T-helper 17 cell (primary cell): ENCODE results near the gene RABGGTA. TPM values are rescaled to one million over a fixed set of nuclear protein-coding genes. Genes with fewer than 3 reads are reported as not detected.

Experiments
- ATAC-seq: fragments of 150-1000 bp; cut with Tn5 transposase; 2 replicates; pipeline ENCODE4 v1.10.0; 2021; ENCODE audit warnings: mild to moderate bottlenecking, moderate library complexity
- DNase-seq, 3 donors: peaks; one replicate each; pipeline versions ENCODE4 v3.0.0 to v3.0.0-alpha.2; 2020 to 2021
- H3K9me3 ChIP-seq: one replicate; pipeline ENCODE4 v1.7.0; 2013; ENCODE audit warnings: low read length, mild to moderate bottlenecking; ENCODE audit not compliant: control insufficient read depth, poor library complexity, severe bottlenecking
- H3K27ac Mint-ChIP-seq: one replicate; pipeline ENCODE4 v1.8.0; 2022; ENCODE audit warnings: mild to moderate bottlenecking, moderate library complexity, mixed read lengths
- H3K27me3 Mint-ChIP-seq: one replicate; pipeline ENCODE4 v1.8.0; 2022; ENCODE audit warnings: mixed read lengths
- H3K36me3 Mint-ChIP-seq: one replicate; pipeline ENCODE4 v1.8.0; 2022; ENCODE audit warnings: low read depth, mixed read lengths
- H3K4me1 Mint-ChIP-seq: one replicate; pipeline ENCODE4 v1.8.0; 2022; ENCODE audit warnings: mild to moderate bottlenecking, mixed read lengths
- H3K4me3 Mint-ChIP-seq: one replicate; pipeline ENCODE4 v1.8.0; 2022; ENCODE audit warnings: mild to moderate bottlenecking, moderate library complexity, mixed read lengths
- total RNA-seq, 4 donors: library from RNA in 2 of 4; stranded (reverse) in 2 of 4; gene quantifications; one replicate each; pipeline ENCODE4 v1.2.3 and lab custom pipeline; 2022 to 2026

Gene RABGGTA, protein sequence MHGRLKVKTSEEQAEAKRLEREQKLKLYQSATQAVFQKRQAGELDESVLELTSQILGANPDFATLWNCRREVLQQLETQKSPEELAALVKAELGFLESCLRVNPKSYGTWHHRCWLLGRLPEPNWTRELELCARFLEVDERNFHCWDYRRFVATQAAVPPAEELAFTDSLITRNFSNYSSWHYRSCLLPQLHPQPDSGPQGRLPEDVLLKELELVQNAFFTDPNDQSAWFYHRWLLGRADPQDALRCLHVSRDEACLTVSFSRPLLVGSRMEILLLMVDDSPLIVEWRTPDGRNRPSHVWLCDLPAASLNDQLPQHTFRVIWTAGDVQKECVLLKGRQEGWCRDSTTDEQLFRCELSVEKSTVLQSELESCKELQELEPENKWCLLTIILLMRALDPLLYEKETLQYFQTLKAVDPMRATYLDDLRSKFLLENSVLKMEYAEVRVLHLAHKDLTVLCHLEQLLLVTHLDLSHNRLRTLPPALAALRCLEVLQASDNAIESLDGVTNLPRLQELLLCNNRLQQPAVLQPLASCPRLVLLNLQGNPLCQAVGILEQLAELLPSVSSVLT
- total RNA-seq: 10 to 100 TPM; 54.4 to 72.1 TPM
- 29.2 to 35.7 reads per million in 2 donors for total RNA-seq (lab: John Stamatoyannopoulos, UW)

DNA sequence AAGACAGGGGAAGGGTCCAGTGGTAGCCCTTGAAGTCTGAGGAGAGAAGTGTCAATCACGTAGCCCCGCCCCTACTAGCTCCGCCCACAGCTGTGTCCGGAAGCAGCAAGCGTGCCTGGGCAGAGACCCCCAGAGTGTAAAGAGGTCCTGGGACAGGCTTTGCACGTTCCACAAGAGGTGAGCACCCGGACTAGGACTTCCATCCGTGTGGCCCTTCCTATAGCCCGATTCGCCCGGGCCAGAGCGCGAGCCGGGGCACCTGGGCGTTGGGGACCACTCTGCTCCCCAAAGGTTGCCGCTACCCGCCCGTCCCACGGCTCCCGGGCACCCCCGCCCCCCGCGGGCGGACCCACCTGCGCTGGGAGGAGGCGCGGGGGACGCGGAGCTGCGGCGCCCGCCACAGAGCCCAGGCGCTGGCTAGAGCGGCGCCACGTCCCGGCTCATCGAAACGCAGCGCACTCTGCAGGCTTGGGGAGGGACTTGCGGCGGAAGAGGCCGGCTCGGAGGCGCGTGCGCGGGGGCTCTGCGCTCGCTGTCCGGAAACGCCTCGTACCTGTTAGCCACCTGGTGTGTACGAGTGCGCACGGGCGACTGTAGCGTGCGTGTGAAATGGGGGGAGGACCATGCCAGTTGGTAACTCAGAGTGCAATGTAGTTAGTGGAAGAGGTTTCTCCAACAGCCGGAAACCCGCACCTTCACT, at the start of gene RABGGTA:
RABGGTA (minus strand) TSS at position 464 of the 700 bp plus-strand sequence. CDS start 482 bp downstream, outside the sequence.
- Mint-ChIP-seq H3K27me3 (no peaks in the 10 kb centered on the region), H3K4me3 (peak within 1 kb of the TSS; percentile 90), H3K4me1 (peaks cover 34% of the 10 kb centered on the region), H3K36me3 (peaks cover 9% of the 10 kb centered on the region), H3K27ac (peak within 1 kb of the TSS; percentile 98)
- peak; percentile 87 to 92 (median 88) for DNase-seq
- no peaks in the 10 kb centered on the region for H3K9me3 ChIP-seq
- peak; percentile 89 for ATAC-seq

DNA sequence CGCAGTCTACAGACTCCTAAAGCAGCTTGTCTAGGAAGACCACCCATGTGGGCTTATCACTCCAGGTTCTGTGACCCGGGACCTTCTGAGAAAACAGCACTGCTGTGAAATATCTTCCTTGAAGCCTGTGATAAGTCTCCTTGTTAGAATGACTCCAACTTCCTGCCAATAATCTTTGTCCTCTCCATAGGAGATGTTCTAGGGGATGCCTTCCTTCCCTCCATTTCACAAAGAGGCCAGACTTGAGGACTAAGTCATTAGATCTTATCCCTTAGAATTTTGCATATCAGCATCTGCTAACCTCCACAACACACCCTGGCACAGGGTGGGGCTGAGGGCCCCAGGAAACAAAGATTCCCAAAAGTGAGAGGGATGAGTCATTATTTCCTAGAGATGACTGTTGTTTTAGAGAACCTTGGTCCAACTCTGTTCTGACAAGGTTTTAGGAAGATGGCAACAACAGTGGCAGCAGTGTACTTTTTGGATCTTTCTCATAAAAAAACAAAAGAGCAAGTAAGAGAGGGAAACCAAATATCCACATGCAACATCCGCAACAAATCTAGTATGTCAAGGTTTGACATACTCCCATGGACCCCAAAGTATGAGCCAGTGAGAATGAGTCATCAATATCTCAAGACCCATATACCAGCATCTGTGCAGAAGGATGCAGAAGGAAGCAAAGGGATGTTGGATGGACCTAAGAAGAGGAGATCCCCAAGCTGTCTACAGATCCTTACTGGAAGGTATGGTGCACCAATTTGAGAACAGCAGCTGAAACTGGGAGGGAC, 45.9 kb upstream of the RABGGTA start:
- Mint-ChIP-seq H3K4me1 (peaks cover 39% of the 10 kb centered on the region), H3K27ac (no peak overlapping the region), H3K4me3 (no peak overlapping the region), H3K36me3 (peaks cover 3% of the 10 kb centered on the region), H3K27me3 (peaks cover 18% of the 10 kb centered on the region)
- ATAC-seq (no peak), DNase-seq (no peak)
- no peaks in the 10 kb centered on the region for H3K9me3 ChIP-seq

DNA sequence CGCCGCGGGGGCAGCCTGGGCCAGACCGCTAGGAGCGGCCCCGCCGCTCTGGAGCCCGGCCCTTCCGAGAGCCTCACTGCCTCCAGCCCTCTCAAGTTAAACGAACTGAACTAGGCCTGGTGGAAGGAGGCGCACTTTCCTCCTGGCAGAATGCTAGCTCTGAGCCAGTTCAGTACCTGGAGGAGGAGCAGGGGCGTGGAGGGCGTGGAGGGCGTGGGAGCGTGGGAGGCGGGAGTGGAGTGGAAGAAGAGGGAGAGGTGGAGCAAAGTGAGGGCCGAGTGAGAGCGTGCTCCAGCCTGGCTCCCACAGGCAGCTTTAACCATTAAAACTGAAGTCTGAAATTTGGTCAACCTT, 45.2 kb upstream of the RABGGTA start:
- H3K9me3 ChIP-seq: no peaks in the 10 kb centered on the region
- no peak for DNase-seq
- Mint-ChIP-seq H3K27ac (no peak overlapping the region), H3K27me3 (peaks cover 18% of the 10 kb centered on the region), H3K36me3 (peaks cover 3% of the 10 kb centered on the region), H3K4me1 (peaks cover 43% of the 10 kb centered on the region), H3K4me3 (no peak overlapping the region)
- ATAC-seq: no peak

GRCh38 chr14:24315807-24316596, 44.6 kb upstream of the RABGGTA start:
- ATAC-seq: no peak
- H3K27me3 Mint-ChIP-seq: peaks cover 18% of the 10 kb centered on the region
- DNase-seq: no peak
- H3K36me3 Mint-ChIP-seq: peaks cover 3% of the 10 kb centered on the region
- peaks cover 46% of the 10 kb centered on the region for H3K4me1 Mint-ChIP-seq
- H3K27ac Mint-ChIP-seq: peak overlapping the region; percentile 96
- peak overlapping the region; percentile 61 for H3K4me3 Mint-ChIP-seq
- no peaks in the 10 kb centered on the region for H3K9me3 ChIP-seq

DNA sequence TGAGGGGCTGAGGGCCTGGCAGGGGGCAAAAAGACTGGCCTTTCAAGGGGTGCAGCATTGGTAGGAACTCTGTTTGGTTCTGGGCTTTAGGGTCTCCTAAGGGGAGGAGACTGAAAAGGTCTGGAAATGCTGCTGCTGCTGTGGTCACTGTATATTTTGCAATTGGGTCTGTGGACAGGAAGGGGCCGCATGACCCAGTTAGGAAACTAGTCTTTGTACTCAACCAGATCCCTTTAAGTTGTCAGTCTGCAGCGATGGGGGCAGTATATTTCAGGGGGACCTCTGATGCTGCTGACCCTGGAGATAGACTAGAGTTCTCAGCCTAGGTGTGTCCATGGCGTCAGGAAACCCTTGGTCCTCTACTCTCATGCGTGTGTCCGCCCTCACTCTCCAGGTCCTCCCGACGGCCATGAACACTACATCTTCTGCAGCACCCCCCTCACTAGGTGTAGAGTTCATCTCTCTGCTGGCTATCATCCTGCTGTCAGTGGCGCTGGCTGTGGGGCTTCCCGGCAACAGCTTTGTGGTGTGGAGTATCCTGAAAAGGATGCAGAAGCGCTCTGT, 43.9 kb upstream of the RABGGTA start:
- ATAC-seq (no peak), DNase-seq (no peak)
- H3K4me3 Mint-ChIP-seq: peak overlapping the region; percentile 87
- no peaks in the 10 kb centered on the region for H3K9me3 ChIP-seq
- H3K36me3 Mint-ChIP-seq: peaks cover 3% of the 10 kb centered on the region
- H3K4me1 Mint-ChIP-seq: peaks cover 47% of the 10 kb centered on the region
- peak overlapping the region; percentile 96 for H3K27ac Mint-ChIP-seq
- H3K27me3 Mint-ChIP-seq: peaks cover 16% of the 10 kb centered on the region

- Mint-ChIP-seq H3K27ac (peak overlapping the region; percentile 96), H3K4me3 (peak overlapping the region; percentile 87), H3K4me1 (peaks cover 52% of the 10 kb centered on the region), H3K27me3 (peaks cover 9% of the 10 kb centered on the region), H3K36me3 (peaks cover 3% of the 10 kb centered on the region)
- no peak for DNase-seq
- no peaks in the 10 kb centered on the region for H3K9me3 ChIP-seq
- no peak for ATAC-seq
Measured at GRCh38 chr14:24314377-24315193, 43.2 kb upstream of the RABGGTA start.

GRCh38 chr14:24313913-24314312, 42.5 kb upstream of the RABGGTA start:
- no peak for DNase-seq
- peaks cover 3% of the 10 kb centered on the region for H3K36me3 Mint-ChIP-seq
- no peaks in the 10 kb centered on the region for H3K9me3 ChIP-seq
- peaks cover 59% of the 10 kb centered on the region for H3K4me1 Mint-ChIP-seq
- H3K27ac Mint-ChIP-seq: peak overlapping the region; percentile 96
- H3K4me3 Mint-ChIP-seq: peak overlapping the region; percentile 87
- no peak for ATAC-seq
- peaks cover 2% of the 10 kb centered on the region for H3K27me3 Mint-ChIP-seq

DNA sequence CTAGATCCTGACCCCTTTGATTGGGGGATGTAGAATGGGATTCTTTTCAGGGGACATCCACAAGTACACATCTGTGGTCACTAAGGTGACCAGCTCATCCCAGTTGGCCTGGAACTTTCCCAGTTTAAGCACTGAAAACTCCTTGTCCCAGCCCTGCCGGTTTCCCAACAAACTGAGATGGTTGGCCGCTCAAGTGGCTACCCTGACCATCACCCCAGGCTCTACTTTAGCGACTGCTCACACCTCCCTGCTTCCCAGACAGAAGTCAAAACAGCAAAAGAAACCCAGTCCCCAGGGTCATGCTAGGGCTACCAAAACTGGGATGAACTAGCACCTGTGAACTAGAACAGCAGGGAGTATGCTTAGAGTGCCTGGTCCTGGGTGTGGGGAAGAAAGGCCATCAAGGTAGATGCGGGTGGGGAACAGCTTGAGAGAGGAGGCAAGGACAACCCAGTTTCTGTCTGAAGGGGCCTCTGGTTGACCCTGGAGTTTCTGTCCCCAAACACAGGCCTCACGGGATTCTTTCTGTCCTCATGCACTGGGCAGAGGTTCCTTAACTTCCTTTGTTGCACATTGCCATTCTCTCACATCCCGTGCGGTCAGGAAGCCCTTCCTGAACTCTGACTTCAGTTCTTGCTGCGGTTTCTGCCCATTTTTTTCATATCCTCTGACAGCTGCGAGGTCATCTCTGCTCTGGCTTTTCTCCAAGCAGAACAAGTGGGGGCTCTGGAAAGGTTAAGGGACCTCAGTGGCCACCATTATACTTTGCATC, 41.5 kb upstream of the RABGGTA start:
- no peak for ATAC-seq
- peak overlapping the region; percentile 87 for H3K4me3 Mint-ChIP-seq

GRCh38 chr14:24311837-24312615, 40.6 kb upstream of the RABGGTA start:
- no peaks in the 10 kb centered on the region for H3K9me3 ChIP-seq
- DNase-seq: no peak
- H3K36me3 Mint-ChIP-seq: peaks cover 6% of the 10 kb centered on the region
- ATAC-seq: peak; percentile 5
- peak overlapping the region; percentile 87 for H3K4me3 Mint-ChIP-seq
- no peaks in the 10 kb centered on the region for H3K27me3 Mint-ChIP-seq
- peaks cover 64% of the 10 kb centered on the region for H3K4me1 Mint-ChIP-seq
- H3K27ac Mint-ChIP-seq: peak overlapping the region; percentile 96

More for the DNA sequence above, 41.5 kb upstream of the RABGGTA start:
- peaks cover 6% of the 10 kb centered on the region for H3K36me3 Mint-ChIP-seq
- H3K27me3 Mint-ChIP-seq: no peaks in the 10 kb centered on the region
- H3K27ac Mint-ChIP-seq: peak overlapping the region; percentile 96
- H3K9me3 ChIP-seq: no peaks in the 10 kb centered on the region
- DNase-seq: no peak
- H3K4me1 Mint-ChIP-seq: peaks cover 63% of the 10 kb centered on the region
